ENCODE results near the gene ETAA1.

GRCh38 chr2:67416136-67416535 is 19.0 kb downstream of the ETAA1 start:
- no peak for TF ChIP-seq POLR2A (IDR thresholded peaks at IDR 0.05)
- TF ChIP-seq, protein P1, sequence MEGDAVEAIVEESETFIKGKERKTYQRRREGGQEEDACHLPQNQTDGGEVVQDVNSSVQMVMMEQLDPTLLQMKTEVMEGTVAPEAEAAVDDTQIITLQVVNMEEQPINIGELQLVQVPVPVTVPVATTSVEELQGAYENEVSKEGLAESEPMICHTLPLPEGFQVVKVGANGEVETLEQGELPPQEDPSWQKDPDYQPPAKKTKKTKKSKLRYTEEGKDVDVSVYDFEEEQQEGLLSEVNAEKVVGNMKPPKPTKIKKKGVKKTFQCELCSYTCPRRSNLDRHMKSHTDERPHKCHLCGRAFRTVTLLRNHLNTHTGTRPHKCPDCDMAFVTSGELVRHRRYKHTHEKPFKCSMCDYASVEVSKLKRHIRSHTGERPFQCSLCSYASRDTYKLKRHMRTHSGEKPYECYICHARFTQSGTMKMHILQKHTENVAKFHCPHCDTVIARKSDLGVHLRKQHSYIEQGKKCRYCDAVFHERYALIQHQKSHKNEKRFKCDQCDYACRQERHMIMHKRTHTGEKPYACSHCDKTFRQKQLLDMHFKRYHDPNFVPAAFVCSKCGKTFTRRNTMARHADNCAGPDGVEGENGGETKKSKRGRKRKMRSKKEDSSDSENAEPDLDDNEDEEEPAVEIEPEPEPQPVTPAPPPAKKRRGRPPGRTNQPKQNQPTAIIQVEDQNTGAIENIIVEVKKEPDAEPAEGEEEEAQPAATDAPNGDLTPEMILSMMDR (IDR thresholded peaks at IDR 0.05 in 8 of 11, conservative IDR thresholded peaks at IDR 0.05 in 3 of 11) = no peak

Data from spleen (tissue), 7 donors.